HG02981 (cell line): Measurements from ENCODE around the gene LRRC41.
"Not testable (repeated sequence)": the region's sequence is repeated elsewhere in the genome, so short reads cannot be mapped to it uniquely, and the experiment has no call there.

ENCODE experiments used
- ATAC-seq: cut with Tn5 transposase; IDR thresholded peaks from one replicate; pipeline ENCODE4 v1.9.1; 2021; ENCODE audit warnings: mild to moderate bottlenecking, moderate library complexity; ENCODE audit not compliant: unreplicated experiment

The LRRC41 gene

DNA sequence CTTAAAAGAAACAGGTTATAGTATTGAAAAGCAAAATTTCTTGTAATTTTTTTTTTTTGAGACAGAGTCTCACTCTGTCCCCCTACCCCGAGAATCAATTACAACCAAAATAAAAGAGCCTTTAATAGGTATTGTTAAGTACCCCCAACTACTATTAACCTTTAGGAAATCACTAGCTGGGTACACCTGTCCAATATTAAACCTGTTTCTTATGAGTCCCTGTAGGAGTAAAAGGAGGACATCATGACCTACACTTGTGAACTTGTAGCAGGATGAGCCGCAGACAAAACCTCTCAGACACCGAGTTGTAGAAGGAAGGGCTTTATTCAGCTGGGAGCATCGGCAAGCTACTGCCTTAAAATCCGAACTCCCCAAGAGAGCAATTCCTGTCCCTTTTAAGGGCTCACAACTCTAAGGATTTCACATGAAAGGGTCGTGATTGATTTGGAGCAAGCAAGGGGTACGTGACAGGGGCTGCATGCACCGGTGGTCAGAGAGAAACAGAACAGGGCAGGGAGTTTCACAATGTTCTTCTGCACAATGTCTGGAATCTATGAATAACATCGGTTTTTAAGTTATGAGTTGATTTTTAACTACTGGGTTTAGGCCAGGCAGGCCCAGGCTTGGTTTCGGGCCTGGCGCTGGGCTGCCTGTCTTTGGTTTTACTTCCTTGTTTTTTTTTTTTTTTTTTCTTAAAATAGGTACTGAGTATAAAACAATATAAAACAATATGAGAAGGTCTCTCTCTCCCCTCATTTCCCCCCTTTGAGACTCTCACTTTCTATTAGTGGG, 22.1 kb upstream of the LRRC41 start:
- not testable (repeated sequence) for ATAC-seq

DNA sequence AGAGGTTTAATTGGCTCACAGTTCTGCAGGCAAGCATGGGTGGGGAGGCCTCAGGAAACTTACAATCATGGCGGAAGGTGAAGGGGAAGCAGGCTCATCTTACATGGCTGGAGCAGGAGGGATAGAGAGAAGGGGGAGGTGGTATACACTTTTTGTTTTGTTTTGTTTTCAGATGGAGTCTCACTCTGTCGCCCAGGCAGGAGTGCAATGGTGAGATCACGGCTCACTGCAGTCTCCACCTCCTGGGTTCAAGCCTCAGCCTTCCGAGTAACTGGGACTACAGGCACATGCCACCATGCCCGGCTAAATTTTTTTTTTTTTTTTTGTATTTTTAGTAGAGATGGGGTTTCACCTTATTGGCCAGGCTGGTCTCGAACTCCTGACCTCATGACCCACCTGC, 18.8 kb upstream of the LRRC41 start:
- ATAC-seq, result not testable (repeated sequence)

DNA sequence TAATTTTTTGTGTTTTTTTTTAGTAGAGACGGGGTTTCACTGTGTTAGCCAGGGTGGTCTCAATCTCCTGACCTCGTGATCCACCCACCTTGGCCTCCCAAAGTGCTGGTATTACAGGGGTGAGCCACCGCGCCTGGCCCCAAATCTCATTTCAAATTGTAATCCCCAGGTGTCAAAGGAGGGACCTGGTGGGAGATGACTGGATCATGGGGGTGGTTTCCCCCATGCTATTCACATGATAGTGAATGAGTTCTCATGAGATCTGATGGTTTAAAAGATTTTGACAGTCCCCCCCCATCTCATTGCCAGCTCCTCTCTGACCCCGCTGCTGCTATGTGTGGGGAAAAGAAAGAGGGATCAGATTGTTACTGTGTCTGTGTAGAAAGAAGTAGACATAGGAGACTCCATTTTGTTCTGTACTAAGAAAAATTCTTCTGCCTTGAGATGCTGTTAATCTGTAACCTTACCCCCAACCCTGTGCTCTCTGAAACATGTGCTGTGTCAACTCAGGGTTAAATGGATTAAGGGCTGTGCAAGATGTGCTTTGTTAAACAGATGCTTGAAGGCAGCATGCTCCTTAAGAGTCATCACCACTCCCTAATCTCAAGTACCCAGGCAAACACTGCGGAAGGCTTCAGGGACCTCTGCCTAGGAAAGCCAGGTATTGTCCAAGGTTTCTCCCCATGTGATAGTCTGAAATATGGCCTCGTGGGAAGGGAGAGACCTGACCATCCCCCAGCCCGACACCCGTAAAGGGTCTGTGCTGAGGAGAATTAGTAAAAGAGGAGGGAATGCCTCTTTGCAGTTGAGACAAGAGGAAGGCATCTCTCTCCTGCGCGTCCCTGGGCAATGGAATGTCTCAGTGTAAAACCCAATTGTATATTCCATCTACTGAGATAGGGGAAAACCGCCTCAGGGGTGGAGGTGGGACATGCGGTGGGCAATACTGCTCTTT, 16.8 kb upstream of the LRRC41 start:
- ATAC-seq, result not testable (repeated sequence)

DNA sequence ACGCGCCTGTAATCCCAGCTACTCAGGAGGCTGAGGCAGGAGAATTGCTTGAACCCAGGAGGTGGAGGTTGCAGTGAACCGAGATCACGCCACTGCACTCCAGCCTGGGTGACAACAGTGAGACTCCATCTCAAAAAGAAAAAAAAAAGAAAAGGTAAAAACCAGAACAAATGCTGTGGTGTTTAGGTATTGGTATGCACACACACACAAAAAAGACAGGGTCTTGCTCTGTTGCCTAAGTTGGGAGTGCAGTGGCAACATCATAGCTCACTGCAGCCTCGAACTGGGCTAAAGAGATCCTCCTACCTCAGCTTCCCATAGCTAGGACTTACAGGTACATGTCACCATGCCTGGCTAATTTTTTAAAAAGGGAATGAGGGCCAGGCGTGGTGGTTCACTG, 15.9 kb upstream of the LRRC41 start:
- not testable (repeated sequence) for ATAC-seq

DNA sequence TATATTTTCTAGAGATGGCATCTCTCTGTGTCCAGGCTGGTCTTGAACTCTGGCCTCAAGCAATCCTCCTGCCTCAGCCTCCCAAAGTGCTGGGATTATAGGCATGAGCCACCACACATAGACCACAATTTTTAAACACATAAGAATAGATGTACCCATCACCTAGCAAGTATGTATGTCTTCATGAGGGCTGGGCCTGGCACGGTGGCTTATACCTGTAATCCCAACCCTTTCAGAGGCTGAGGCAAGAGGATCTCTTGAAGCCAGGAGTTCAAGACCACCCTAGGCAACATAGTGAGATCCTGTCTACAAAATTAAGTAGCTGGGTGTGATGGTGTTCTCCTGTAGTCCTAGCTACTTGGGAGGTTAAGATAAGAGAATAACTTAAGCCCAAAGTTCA, 13.9 kb upstream of the LRRC41 start:
- ATAC-seq, result no peak

DNA sequence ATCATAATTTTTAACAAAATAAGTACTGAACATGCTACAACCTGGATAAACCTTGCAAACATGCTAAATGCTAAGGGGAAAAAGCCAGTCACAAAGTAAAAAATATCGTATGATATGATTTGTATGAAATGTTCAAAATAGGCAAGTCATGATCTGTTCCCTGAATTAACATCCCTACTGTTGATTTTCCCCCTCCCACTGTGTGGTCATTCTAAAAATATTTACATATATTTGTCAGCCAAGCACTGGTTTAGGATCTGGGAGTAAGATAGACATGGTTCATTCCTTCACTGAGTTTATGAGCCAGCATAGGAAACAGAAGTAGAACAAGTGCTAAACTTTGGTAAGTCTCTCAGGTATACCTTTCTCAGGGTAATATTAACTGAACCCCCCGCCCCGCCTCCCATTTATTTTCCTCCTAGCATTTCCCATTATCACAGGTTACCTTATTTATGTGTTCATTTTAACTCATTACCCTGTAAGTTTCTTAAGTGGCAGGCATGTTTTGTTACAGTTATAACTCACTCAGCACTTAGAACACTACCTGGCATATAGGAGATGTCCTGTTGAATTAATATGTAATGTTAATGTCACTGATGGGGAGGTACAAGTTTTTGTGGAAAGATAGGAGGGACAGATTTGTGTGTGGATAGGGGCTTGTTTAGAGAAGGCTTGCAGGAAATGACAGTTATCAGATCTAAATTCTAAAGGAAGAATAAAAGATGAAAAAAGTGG, 12.4 kb upstream of the LRRC41 start:
- ATAC-seq, result no peak

DNA sequence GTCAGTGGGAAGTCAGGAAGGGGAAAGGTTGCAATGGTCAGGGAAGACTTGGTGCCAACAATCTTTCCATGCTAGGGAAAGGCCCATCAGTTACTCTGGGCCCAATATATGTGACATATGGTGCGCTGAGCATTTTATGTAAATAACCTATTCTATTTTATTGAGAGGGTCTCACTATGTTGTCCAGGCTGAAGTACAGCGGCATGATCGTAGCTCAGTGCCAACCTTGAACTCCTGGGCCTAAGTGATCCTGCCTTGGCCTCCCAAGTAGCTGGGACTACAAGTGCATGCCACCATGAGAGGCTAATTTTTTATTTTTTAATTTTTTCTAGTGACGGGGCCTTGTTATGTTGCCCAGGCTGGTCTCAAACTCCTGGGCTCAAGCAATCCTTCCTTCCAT, 6.9 kb upstream of the LRRC41 start:
- ATAC-seq, result no peak

DNA sequence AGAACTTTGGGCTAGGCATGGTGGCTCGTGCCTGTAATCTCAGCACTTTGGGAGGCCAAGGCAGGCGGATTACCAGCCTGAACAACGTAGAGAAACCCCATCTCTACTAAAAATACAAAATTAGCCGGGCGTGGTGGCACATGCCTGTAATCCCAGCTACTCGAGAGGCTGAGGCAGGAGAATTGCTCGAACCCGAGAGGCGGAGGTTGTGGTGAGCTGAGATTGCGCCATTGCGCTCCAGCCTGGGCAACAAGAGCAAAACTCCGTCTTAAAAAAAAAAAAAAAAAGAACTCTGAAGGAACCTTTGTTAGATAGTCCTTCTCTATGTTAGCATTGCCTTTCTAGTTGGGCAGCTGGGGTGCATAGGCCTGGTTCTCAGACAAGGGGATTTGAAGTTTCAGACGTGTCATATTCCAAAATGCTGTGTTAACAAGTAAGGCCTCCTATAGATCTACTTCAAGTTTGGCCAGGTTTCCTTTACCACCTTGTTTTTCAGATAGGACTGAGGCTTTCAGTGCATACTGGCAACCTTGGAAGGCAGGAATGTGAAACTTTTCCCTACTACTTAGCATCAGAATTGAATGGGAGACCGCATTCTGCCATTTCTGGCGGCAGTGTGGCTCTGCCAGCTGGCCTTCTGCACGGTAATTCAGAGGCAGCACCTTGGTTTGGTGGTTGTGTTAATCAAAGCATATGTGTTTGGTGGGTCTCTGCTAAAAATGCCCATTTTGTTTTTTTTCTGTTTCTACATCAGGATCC, 6.2 kb upstream of the LRRC41 start:
- ATAC-seq, result no peak

DNA sequence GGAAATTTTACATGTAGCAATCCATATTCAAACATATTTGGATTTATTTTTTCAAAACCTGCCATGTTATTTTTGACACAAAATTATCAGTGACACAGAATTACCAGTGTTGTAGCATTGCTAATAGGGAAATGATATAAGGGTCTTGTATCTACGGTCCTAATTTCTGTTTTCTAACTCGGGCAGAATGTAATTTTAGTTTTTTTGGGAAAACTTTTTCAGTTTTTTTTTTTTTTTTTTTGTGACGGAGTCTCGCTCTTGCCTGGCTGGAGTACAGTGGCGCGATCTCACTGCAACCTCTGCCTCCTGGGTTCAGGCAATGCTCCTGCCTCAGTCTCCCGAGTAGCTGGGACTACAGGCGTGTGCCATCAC, 2.7 kb upstream of the LRRC41 start:
- no peak for ATAC-seq

DNA sequence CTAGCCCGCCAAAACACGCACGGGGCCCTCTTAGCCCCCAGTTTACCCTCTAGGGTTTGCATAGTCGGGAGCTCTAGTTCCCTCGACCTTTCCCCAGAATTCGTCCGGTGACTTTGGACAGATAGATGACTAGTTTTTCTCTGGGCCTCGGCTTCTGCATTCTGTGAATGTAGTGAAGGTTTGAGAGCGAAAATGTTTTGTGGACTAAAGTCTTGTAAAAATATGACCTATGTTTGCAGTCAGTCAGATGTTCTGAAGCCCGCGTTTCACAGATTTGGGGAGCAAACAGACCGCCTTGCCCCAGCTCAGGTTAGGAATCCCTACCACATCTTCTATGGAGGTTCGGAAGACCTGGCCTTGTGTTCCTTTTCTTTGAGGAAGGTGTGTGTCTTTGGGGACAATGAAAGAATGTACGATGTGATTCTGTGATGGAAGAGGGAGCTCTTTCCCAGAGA, 483 bp upstream of the LRRC41 start:
- ATAC-seq, result no peak

DNA sequence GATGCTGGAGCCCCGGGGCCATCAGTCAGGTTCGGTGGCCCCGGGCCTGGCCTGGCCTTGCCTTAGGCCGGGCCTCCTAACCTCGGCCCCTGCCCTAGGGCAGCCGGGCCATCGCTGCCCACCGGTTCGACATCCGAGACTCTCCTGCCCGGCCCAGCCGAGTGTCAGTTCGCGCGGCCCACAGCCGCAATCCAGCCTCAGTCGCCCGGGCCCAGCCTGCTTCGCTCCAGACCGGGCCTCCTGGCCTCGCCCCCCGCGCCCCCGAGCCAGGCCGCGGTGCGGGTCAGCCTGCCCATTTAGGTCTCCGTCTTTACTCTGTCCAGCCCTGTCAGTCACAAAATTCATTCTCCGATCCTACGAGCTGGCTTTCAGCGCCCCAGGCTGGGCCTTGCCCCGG, 777 bp downstream of the LRRC41 start:
- ATAC-seq, result peak; percentile 2

DNA sequence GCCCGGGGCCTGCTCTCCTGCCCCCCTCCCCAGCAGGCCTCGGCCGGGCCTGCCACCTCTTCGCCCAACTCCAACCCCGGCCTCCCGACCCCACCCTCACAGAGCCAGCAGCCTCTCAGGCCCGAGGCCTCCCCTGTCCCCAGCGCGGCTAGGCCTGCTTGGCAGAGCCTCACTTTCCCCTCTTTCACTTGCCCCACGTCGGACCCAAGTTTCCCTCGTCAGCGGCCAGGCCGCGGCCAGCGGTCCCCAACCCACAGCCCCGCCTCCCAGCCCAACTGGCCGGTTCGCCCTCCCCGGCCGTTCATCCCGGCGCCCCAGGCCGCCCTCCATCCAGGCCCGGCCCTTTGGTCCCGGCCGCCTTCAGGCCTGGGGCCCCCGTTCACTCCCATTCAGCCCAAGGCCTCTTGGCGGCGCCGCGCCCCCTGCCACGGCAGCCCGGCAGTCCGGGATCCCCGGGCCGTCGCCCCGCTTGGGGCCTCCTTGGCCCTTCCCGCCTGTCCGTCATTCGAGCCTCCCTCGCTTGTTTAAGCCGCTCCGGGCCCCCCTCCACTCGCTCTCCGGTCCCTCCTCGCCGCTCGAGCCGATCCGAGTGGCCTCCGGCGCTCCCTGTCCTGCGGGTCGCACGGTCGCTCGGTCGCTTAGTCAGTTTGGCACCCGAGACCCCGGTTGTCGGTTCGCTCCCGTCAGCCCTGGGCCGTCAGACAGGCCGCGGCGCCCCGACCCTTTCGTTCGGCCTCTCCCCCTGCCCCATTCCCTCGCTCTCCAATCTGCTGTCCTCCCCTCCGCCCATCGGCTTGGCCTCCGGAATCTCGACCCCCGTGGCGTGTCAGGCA, 1.4 kb downstream of the LRRC41 start:
- ATAC-seq, result no peak

DNA sequence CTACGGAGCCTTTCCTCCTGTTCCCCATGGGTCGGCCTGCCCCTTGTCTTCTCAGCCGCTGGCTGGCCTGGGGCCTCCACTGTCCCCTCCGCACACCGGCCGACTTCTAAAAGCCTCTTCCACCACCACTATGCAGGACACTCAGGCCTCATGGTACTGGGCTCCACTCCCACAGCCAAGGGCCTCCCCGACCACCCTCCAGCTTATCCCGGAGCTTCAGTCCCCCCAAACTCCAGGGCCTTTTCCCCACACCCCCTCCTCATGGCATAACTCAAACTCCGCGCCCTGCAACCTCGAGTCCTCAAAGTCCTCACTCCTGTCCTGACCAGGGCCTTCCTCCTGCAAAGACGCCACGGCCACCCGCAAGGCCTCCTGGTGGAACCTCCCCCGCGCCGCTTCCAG, 2.0 kb downstream of the LRRC41 start:
- no peak for ATAC-seq

DNA sequence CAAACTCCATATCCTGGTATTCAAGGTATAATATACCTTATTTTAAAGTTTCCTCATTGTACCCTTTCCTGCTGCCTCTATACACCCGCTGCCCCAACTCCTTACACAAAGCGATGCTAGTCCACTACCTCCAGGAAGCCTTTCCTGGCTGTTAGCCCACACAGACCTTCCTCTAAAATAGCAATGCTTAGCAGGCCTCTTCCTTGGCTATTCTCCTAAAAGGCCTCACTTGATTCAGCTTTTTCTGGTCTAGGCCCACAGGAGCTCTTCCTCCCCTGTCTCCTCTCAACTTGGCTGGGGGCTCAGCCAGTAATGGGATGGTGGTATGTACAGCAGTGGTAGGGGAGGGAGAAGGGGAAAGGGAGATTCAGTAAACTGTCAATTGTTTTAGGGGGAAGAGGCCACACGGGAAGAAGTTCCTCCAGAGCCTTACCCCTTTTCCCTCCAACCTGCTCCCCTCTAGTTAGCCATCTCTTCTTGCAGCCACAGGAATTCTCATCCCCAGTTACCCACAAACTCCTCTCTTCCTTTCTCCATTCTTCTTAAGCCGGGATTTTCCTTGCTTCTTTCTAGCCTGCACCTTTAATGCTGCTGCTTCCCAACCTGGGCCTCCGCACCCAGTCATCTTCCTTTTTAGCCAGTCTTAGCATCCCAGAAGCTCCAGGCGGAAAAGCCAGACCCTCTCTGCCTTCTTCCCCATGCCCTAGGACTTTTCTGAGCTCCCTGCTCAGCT, 2.6 kb downstream of the LRRC41 start:
- no peak for ATAC-seq

DNA sequence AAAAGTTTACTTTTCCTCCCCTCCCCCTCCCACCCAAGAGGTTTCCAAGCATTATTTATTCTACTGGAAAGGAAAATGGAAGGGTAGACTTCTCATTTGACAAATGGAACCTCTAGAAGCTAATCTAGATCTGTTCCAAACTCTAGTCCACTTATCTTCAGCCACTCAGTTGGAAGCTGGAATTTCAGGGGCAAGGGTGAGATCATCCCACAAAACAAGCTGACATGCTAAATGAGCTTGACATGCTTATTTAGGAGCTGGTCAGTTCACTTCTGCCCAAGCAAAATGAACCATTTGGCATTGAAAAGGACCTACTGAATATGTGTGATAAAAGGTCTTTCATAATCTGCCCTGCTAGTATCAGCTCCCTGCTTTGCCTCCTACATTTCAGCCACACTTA, 5.0 kb downstream of the LRRC41 start:
- ATAC-seq, result no peak

DNA sequence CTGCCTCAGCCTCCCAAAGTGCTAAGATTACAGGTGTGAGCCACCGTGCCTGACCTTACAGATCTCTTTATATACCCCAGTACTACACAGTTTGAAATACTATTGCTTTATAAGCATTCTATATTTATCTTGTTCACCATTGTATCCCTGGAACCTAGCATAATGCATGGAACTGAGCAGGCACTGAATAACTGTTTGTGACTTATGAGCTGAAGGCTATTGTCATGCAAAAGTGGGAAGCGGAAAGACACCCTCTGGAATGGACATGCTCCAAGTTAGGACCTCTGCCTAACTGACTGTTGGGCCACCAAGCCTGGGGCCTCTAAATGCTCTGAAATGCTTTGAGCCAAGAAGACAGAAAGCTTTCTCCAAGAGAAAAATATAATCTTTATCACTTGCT, 8.1 kb downstream of the LRRC41 start:
- no peak for ATAC-seq

DNA sequence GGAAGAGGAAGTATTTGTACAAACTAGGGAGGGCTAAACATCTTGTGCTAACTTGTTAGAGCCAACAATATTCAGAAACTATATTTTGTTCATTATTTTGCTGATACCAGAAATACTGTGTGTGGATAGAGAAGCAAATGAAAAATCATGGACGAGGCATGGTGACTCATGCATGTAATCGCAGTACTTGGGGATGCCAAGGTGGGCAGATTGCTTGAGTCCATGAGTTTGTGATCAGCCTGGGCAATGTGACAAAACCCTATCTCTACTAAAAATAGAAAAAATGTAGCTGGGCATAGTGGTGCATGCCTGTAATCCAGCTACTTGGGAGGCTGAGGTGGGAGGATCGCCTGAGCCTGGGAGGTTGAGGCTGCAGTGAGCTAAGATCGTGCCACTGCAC, 13.4 kb downstream of the LRRC41 start:
- no peak for ATAC-seq

DNA sequence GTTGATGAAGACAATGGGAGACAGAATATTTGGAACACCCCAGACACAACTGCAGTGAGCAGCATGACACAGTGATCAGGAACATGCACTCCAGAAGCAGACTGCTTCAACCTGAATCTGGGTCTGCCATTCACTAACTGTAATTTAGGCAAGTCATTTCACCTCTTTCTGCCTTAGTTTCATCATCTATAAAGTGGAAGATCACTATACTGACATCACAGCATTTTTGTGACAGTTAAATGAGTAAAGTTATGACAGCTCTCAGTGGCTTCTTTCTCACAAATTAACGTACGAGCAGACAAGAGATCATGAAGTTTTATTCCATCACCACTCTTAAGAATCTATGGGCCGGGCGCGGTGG, 14.3 kb downstream of the LRRC41 start:
- no peak for ATAC-seq

DNA sequence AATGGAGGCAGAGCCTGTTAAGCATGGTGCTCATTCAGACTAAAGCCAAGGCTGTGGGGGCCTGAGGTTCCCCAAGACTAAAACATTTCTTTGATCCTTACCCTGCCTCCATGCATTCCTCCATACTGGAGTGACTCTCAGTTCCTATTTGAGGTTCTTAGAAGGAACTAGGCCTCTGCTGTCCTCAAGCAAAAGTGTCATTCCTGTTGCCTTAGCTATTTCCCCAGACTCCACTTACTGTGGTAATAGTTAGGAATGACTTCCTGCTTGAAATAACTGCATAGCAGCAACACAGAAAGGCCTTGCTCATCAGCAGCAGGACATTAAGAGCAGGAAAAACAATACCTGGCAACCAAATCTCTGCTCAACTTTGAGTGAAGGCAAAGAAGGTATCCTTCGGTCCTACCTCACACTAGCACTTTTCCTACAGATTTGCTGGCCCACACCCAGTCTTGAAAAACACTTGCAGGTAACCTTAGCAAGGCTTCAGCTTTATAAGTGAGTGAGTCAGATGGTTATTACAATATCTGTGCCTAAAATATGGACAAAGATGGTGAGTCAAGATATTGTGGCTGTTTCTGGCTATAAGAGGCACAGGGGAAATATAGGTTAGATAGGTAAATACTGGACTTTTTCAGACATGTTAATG, 14.8 kb downstream of the LRRC41 start:
- no peak for ATAC-seq
